ENCODE results near the gene ZDHHC5.

DNA sequence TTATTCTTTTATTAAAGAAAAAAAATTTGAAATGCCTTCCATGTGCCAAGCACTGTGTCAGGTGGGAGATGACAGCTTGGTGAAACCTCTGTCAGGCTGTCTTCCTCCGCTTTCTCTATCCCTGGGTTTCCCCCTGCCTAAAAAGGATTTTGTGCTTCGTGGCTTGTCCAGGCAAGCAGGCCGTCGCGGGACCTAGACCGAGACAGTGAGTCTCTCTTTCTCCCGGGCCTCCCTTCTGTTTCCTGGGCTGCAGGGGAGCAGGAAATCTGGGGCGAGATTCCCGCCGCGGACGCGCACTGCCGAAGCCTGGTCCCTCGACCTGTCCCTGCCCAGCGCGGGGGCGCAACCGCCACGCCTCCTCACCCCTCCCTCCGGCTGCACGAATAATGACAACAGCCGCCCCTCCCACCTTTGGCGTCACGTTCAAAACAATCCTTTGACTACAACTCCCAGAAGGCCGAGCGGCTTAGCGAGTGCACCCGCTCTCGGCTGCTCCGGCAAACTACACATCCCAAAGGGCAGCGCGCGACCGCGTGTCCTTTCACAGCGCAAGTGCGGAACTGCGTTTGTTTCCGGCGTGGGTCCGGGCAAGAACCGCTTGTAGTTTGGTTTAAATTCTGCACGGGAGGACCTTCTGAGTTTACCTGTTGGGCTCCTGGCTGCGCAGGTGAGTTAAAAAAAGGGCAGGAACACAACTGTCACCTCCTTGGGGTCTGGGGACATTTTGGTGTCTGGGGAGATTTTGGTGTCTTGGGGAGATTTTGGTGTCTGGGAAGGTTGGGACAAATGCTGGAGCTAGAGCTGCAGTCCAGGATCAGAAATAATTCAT is 10.5 kb upstream of the ZDHHC5 start, which contains the start of gene CLP1:
- TF ChIP-seq POLR2A (IDR thresholded peaks at IDR 0.05; ENCODE audit: low read length) (peak; percentile 73), GATA1 (IDR thresholded peaks at IDR 0.05; ENCODE audit: low read depth, low read length) (no peak)

Data from erythroblast (primary cell).